Panc1 (cell line): ENCODE data around the gene NCAM1. TPM values are rescaled to one million over a fixed set of nuclear protein-coding genes. Genes with fewer than 3 reads are reported as not detected.

Experiments
- ATAC-seq: fragments of 200-7000 bp; cut with Tn5 transposase; 2 replicates; pipeline ENCODE4 v1.9.1; 2020; ENCODE audit warnings: mild to moderate bottlenecking, moderate library complexity
- BruUV-seq: library from RNA; stranded (reverse); fragments of 400-500 nt; replicated peaks from 2 replicates; lab custom pipeline; 2021; lab: Mats Ljungman, UMichigan
- CTCF ChIA-PET: fragments of 300-600 bp; sonication (Branson Sonifier 250); formaldehyde crosslinking; loops from one replicate; lab custom pipeline; 2022; ENCODE audit warnings: antibody characterized with exemption; lab: Charles Lee
- POLR2A ChIA-PET: fragments of 300-600 bp; sonication (Branson Sonifier 250); formaldehyde crosslinking; loops from one replicate; lab custom pipeline; 2022; ENCODE audit warnings: antibody characterized with exemption; lab: Charles Lee
- DNase-seq: peaks from one replicate; pipeline ENCODE4 v3.0.0-alpha.2; 2010; ENCODE audit warnings: low read depth, low spot score
- H3K27ac ChIP-seq: 2 replicates; pipeline ENCODE4 v1.5.1; 2011; ENCODE audit warnings: mild to moderate bottlenecking, low read length, inconsistent platforms
- H3K27me3 ChIP-seq: fragments of 200-500 bp; sonication (Bioruptor generic); 2 replicates; pipeline ENCODE4 v1.6.0; 2014; ENCODE audit warnings: low read length, inconsistent platforms; ENCODE audit not compliant: control insufficient read depth, insufficient read depth
- H3K36me3 ChIP-seq: fragments of 200-500 bp; sonication (Bioruptor generic); 2 replicates; pipeline ENCODE4 v1.5.1; 2014; ENCODE audit warnings: inconsistent platforms, mild to moderate bottlenecking, low read length, moderate library complexity; ENCODE audit not compliant: control insufficient read depth, insufficient read depth
- H3K4me1 ChIP-seq: 2 replicates; pipeline ENCODE4 v1.5.1; 2011; ENCODE audit warnings: inconsistent platforms, mild to moderate bottlenecking, low read length, moderate library complexity; ENCODE audit not compliant: control insufficient read depth, insufficient read depth
- H3K4me3 ChIP-seq, 2 experiments: 2 replicates each; pipeline ENCODE4 v1.5.1; 2011 to 2012; ENCODE audit warnings: low read depth in 2 of 2, low read length in 2 of 2, mild to moderate bottlenecking in 2 of 2, inconsistent platforms in 1 of 2, moderate library complexity in 1 of 2
- H3K9me3 ChIP-seq: fragments of 200-500 bp; sonication (Bioruptor generic); 2 replicates; pipeline ENCODE4 v1.5.1; 2014; ENCODE audit warnings: low read depth, mild to moderate bottlenecking, inconsistent platforms, low read length, moderate library complexity; ENCODE audit not compliant: control insufficient read depth, insufficient read depth
- CTCF ChIP-seq: fragments of 450-650 bp; IDR thresholded peaks from 2 replicates; pipeline ENCODE4 v1.5.1; 2017; ENCODE audit warnings: mild to moderate bottlenecking
- POLR2AphosphoS5 ChIP-seq: IDR thresholded peaks from 2 replicates; pipeline ENCODE4 v1.6.1; 2012; ENCODE audit warnings: mild to moderate bottlenecking, low read depth, low read length, moderate library complexity
- REST ChIP-seq, 2 experiments: IDR thresholded peaks; 2 replicates each; pipeline ENCODE4 v1.6.1; 2011 to 2012; ENCODE audit warnings: low read depth in 2 of 2, control low read depth in 1 of 2, low read length in 1 of 2, mild to moderate bottlenecking in 1 of 2, moderate library complexity in 1 of 2; ENCODE audit not compliant: insufficient read depth in 1 of 2
- SIN3A ChIP-seq: IDR thresholded peaks from 2 replicates; pipeline ENCODE4 v1.6.1; 2012; ENCODE audit warnings: low read depth, mild to moderate bottlenecking, low read length, moderate library complexity, borderline replicate concordance; ENCODE audit not compliant: insufficient read depth
- TCF7L2 ChIP-seq: IDR thresholded peaks from 2 replicates; pipeline ENCODE4 v1.6.1; 2011; ENCODE audit warnings: mild to moderate bottlenecking, low read depth, low read length, inconsistent platforms
- in situ Hi-C: cut with HindIII; loops from 2 replicates; pipeline ENCODE4 v1.10.0; 2016; ENCODE audit warnings: low sequenced_read_pairs, low pct_unique_long_range_greater_than_20kb
- intact Hi-C: fragments of 100-400 bp; cut with micrococcal nuclease; formaldehyde crosslinking; loops from one replicate; pipeline ENCODE4 v1.10.0; 2022; ENCODE audit not compliant: unreplicated experiment
- total RNA-seq: library from RNA; stranded (reverse); gene quantifications from one replicate; pipeline ENCODE4 v1.2.1, GENCODE V29; 2021; ENCODE audit not compliant: unreplicated experiment

The NCAM1 gene
- total RNA-seq, 1 experiment from 2014 or later, result 0.18 TPM

- CTCF ChIA-PET, result no interaction called here
- ATAC-seq (no peak), DNase-seq (no peak)
- H3K27me3 ChIP-seq, result no peaks in the 10 kb centered on the region
- H3K36me3 ChIP-seq, result no peaks in the 10 kb centered on the region
- no peak overlapping the region for H3K4me3 ChIP-seq
- H3K4me1 ChIP-seq, result no peaks in the 10 kb centered on the region
- intact Hi-C loops, result no loop called here
- TF ChIP-seq REST (IDR thresholded peaks at IDR 0.05; ENCODE audit: insufficient read depth in 1 of 2, low read depth in 2 of 2, low read length in 1 of 2) (no peak), POLR2AphosphoS5 (no peak), TCF7L2 (no peak), SIN3A (no peak), CTCF (no peak)
- no peaks in the 10 kb centered on the region for H3K9me3 ChIP-seq
- in situ Hi-C loops, result no loop called here
- H3K27ac ChIP-seq, result no peak overlapping the region
- POLR2A ChIA-PET, result no interaction called here
- no TSS peak for BruUV-seq
Observed at GRCh38 chr11:113072237-113072858, 111.1 kb downstream of the NCAM1 start.

GRCh38 chr11:113073290-113073953 lies 112.2 kb downstream of the NCAM1 start:
- Histone ChIP-seq H3K4me3 (no peak overlapping the region), H3K27me3 (no peaks in the 10 kb centered on the region), H3K27ac (no peak overlapping the region), H3K9me3 (no peaks in the 10 kb centered on the region), H3K36me3 (no peaks in the 10 kb centered on the region), H3K4me1 (no peaks in the 10 kb centered on the region)
- ChIA-PET POLR2A (no interaction called here), CTCF (no interaction called here)
- intact Hi-C loops (no loop called here), in situ Hi-C loops (no loop called here)
- ATAC-seq (no peak), DNase-seq (no peak)
- TF ChIP-seq CTCF, result no peak
- TF ChIP-seq TCF7L2, result no peak
- TF ChIP-seq REST (IDR thresholded peaks at IDR 0.05; ENCODE audit: insufficient read depth in 1 of 2, low read depth in 2 of 2, low read length in 1 of 2), result no peak
- TF ChIP-seq POLR2AphosphoS5, result no peak
- no peak for TF ChIP-seq SIN3A
- BruUV-seq, result no TSS peak
